K562 (cell line): ENCODE data around the gene ATP13A4. TPM values are rescaled to one million over a fixed set of nuclear protein-coding genes. Genes with fewer than 3 reads are reported as not detected.

Experiments used
- BHLHE40 ChIP-seq: IDR thresholded peaks from 2 replicates; pipeline ENCODE4 v1.6.1; 2011; ENCODE audit warnings: low read length, improper control_type of control experiment
- CSDE1 ChIP-seq, 2 experiments: fragments of 450-650 bp; IDR thresholded peaks; 2 replicates each; pipeline ENCODE4 v1.6.1; 2016; ENCODE audit warnings: mild to moderate bottlenecking in 1 of 2
- ELF4 ChIP-seq: fragments of 450-650 bp; formaldehyde crosslinking; IDR thresholded peaks from 2 replicates; pipeline ENCODE4 v1.4.0; 2022; ENCODE audit warnings: missing genetic modification characterization
- FOSL1 ChIP-seq: fragments of 200-800 bp; sonication (Bioruptor generic); conservative IDR thresholded peaks from 2 replicates; pipeline ENCODE4 v1.6.1; 2016; ENCODE audit warnings: missing genetic modification characterization, missing compliant biosample characterization
- NKRF ChIP-seq: fragments of 450-650 bp; IDR thresholded peaks from 2 replicates; pipeline ENCODE4 v1.6.1; 2016; ENCODE audit warnings: borderline replicate concordance
- PTRF ChIP-seq: fragments of 450-650 bp; IDR thresholded peaks from 2 replicates; pipeline ENCODE4 v1.6.1; 2016; ENCODE audit warnings: mild to moderate bottlenecking, missing genetic modification characterization, missing compliant biosample characterization
- SAP30 ChIP-seq: fragments of 200-600 bp; sonication (generic); IDR thresholded peaks from 2 replicates; pipeline ENCODE4 v1.6.1; 2012; ENCODE audit warnings: borderline replicate concordance, low read depth, mild to moderate bottlenecking, moderate library complexity, low read length, control low read depth, inconsistent platforms; ENCODE audit not compliant: insufficient read depth, poor library complexity, severe bottlenecking
- SMARCC2 ChIP-seq: fragments of 450-650 bp; IDR thresholded peaks from 2 replicates; pipeline ENCODE4 v1.6.1; 2017; ENCODE audit warnings: antibody characterized with exemption, moderate library complexity, mild to moderate bottlenecking, low read depth
- TAF15 ChIP-seq: fragments of 200-400 bp; formaldehyde crosslinking; IDR thresholded peaks from 2 replicates; pipeline ENCODE4 v1.6.1; 2017; ENCODE audit warnings: mild to moderate bottlenecking, low read depth, low read length, moderate library complexity
- THRB ChIP-seq: fragments of 450-650 bp; formaldehyde crosslinking; conservative IDR thresholded peaks from 2 replicates; pipeline ENCODE4 v1.4.0; 2022; ENCODE audit warnings: mild to moderate bottlenecking, missing genetic modification characterization
- WHSC1 ChIP-seq: IDR thresholded peaks from one replicate; pipeline ENCODE4 v1.6.1; 2012; ENCODE audit warnings: low read length, control low read depth, inconsistent platforms
- ZNF274 ChIP-seq: IDR thresholded peaks from 2 replicates; pipeline ENCODE4 v1.6.1; 2011; ENCODE audit warnings: low read depth, mild to moderate bottlenecking, low read length, moderate library complexity, borderline replicate concordance
- ZNF318 ChIP-seq, 2 experiments: fragments of 450-650 bp; IDR thresholded peaks; 2 replicates each; pipeline ENCODE4 v1.6.1; 2016; ENCODE audit warnings: mild to moderate bottlenecking in 2 of 2, borderline replicate concordance in 1 of 2, low read depth in 1 of 2, moderate library complexity in 1 of 2
- ZNF740 ChIP-seq, 3 experiments: fragments of 200-800 bp in 1 of 3; sonication (Bioruptor generic) in 1 of 3; sonication (generic) in 1 of 3; formaldehyde crosslinking in 1 of 3; IDR thresholded peaks; 2 replicates each; pipeline versions ENCODE4 v1.6.1 to v1.8.0; 2016 to 2022; ENCODE audit warnings: mild to moderate bottlenecking in 2 of 3, missing compliant biosample characterization in 2 of 3, missing genetic modification characterization in 2 of 3, missing genetic modification reagents in 1 of 3
- ZNF778 ChIP-seq: fragments of 450-650 bp; formaldehyde crosslinking; IDR thresholded peaks from 2 replicates; pipeline ENCODE4 v1.4.0; 2020; ENCODE audit warnings: mild to moderate bottlenecking, moderate library complexity
- polyA plus RNA-seq, 8 experiments: library from polyadenylated mRNA; depleted of rRNA in 4 of 8; stranded (reverse) in 5 of 8; unstranded in 3 of 8; fragments of >200 nt; fragmentation: Nextera tagmentation in 2 of 8; fragmentation: Illumina TruSeq in 1 of 8; extraction: Ambion mirVana in 2 of 8; extraction: Trizol in 1 of 8; gene quantifications; 2 replicates each; pipeline versions ENCODE4 v1.2.1 to v1.2.3, GENCODE V29; 2011 to 2014; ENCODE audit warnings: inconsistent platforms in 1 of 8, missing spikeins in 1 of 8
- total RNA-seq, 7 experiments: library from RNA; depleted of rRNA in 6 of 7; stranded (reverse); fragments of >200 nt in 6 of 7; fragmentation: Illumina TruSeq in 2 of 7; extraction: Trizol in 2 of 7; gene quantifications; 2 replicates each; pipeline versions ENCODE4 v1.2.1 to v1.2.3, GENCODE V29; 2011 to 2021; ENCODE audit warnings: low replicate concordance in 1 of 7

Gene ATP13A4
- total and polyA plus RNA-seq, 9 of the 15 experiments (the other 6 are each of a cell fraction or from before 2014, with no cell fraction given): 0.03 to 0.14 (median 0.07) TPM; not detected in 6

- TF ChIP-seq ZNF318 (IDR thresholded peaks at IDR 0.05; ENCODE audit: borderline replicate concordance in 1 of 2, low read depth in 1 of 2): peak in 1 of 2 experiments; percentile 19; a peak in 1 of 4 replicates
- TF ChIP-seq PTRF (tag): no peak
- TF ChIP-seq ZNF740 (CRISPR knock-in tag; IDR thresholded peaks at IDR 0.05): no peak
- no peak for TF ChIP-seq ZNF740 (tag; IDR thresholded peaks at IDR 0.05)
- no peak for TF ChIP-seq CSDE1 (IDR thresholded peaks at IDR 0.05)
- TF ChIP-seq ZNF778 (CRISPR knock-in tag): no peak
- no peak for TF ChIP-seq SMARCC2
- TF ChIP-seq ELF4 (CRISPR knock-in tag): peak; percentile 48; the same call in 1 of the 2 replicates
- no peak; the same call in 1 of the 2 replicates for TF ChIP-seq THRB (CRISPR knock-in tag)
- TF ChIP-seq FOSL1 (tag): peak; percentile 27; the same call in 1 of the 2 replicates
- no peak for TF ChIP-seq WHSC1
- TF ChIP-seq SAP30: peak; percentile 11
- no peak for TF ChIP-seq ZNF274
- no peak for TF ChIP-seq TAF15
- 0 out of 2 replicates have a peak, but pooled peaks have one; percentile 50 for TF ChIP-seq NKRF
- no peak for TF ChIP-seq BHLHE40
Observed at GRCh38 chr3:193593668-193594030, 39.0 kb upstream of the ATP13A4 start (continued).
